ENCODE measurements around the gene TTC16. TPM values are rescaled to one million over a fixed set of nuclear protein-coding genes. Genes with fewer than 3 reads are reported as not detected.

The TTC16 gene, protein sequence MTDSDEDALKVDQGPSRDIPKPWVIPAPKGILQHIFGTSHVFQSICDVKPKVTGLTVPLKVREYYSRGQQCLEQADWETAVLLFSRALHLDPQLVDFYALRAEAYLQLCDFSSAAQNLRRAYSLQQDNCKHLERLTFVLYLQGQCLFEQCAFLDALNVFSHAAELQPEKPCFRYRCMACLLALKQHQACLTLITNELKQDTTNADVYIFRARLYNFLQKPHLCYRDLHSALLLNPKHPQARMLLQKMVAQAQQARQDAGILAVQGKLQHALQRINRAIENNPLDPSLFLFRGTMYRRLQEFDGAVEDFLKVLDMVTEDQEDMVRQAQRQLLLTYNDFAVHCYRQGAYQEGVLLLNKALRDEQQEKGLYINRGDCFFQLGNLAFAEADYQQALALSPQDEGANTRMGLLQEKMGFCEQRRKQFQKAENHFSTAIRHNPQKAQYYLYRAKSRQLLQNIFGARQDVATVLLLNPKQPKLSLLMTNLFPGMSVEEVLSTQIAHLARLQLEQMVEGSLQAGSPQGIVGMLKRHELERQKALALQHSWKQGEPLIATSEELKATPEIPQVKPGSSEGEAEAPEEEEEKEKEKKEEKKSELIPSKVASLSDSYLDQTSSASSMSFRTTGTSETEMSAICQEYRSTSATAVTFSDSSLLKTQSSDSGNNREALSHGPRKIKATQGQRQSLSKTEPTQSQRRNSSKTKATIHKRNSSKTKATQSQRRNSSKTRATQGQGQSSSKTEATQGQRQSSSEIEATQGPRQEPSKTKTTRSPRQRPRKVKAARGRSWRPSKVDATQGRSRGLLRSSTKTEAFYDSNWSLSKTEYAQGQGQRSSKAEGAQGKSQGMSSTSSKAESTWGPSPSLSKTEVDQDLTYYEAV
- 0.04 TPM for polyA plus RNA-seq (2013, experiment 1 of 2; ENCODE audit: insufficient read length)
- not detected for polyA plus RNA-seq (2013, experiment 2 of 2; ENCODE audit: insufficient read length)

DNA sequence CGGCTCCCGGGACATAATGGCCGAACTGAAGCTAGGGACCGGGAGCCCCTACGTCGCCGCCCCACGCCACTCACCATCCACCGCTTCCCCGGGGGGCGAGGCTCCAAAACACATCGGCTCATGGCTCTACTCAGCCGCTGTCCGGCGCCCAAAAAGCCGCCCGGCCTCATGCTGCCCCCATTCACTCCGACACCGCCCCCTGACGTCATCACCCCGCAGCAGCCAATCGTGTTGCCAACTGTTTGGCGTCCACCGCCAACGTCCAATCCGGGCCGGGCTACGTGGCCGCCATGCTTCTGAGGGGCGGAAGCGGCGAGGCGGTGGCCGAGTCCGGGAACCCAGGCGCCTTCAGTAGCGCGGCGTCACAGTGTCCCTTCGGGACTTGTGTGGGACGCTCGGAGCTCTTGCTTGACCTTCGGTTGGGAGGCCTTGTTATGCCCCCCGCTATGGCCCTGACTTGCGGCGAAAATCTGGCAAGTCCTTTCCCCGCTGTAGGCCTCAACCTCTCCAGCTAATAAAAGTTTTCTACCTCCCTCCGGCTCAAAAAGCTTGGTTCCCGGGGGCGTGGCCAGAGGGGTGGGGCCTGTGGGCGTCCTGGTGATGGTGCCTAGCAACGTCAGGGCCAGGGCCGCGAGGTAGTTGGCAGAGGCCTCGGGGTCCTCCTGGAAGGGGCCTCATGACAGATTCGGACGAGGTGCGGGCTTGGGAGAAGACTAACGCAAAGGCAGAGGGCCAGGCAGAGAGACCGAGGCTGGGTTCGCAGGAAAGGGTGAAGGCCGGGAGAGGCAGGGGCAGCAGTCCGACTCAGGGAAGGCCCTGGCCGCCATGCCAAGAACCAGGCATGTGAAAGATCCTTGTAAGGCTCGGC, at the start of gene TTC16, which contains the start of gene PTRH1:
TTC16 (plus strand) TSS at position 610 of the 868 bp plus-strand sequence; CDS start at position 677, 67 bp downstream.
PTRH1 (minus strand) TSS at position 194 of the 868 bp plus-strand sequence; CDS start at position 170, 24 bp downstream.
- DNase-seq: peak; percentile 96

DNA sequence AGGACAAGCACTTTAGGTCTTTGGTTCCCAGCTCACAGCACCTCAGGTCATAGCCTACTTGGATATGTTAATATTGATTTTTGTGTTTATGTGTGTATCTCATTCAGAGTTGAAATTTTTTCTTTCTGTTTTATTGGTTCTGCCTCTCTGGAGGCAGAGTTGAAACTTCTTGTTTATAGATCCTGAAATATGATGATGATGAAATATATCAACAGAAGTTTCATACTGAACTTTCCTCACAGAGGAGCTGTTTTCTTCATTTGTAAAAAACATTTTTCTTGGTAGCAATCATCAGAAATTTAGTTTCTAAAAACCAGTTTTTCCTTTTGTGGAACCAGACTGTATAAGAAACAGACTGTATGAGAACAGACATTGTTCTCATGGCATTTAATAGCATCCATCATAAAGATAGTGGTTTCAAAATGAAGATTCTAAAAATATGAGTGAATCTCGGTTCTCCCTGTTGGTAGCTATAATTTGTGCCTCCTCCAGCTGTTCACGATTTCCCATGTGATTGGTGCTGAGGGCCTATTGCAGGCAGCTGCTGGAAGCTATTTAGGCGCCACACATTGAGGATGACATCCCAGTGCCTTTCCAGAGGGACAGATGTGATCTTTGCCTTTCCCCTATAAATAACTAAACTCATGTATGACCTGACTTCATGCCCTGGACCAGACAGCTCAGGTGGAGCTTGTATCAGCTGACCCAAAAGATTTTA, 48.6 kb upstream of the TTC16 start:
- no peak for DNase-seq

DNA sequence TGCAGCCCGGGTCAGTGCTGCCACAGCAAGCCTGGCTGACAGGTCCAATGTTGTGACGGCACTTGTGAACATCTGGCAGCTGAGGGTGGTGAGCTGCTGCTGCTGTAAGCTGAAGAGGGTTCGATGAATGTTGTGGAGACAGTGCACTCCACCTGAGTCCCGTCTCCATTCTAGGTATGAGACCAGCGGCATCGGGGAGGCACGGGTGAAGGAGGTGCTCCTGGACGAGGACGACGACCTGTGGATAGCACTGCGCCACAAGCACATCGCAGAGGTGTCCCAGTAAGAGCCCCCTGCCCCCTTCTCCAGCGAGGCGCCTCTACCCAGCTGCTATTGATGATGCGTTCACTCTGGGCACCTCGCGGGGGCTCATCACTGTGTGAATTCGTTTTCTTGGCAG, 48.0 kb upstream of the TTC16 start:
- DNase-seq: no peak

DNA sequence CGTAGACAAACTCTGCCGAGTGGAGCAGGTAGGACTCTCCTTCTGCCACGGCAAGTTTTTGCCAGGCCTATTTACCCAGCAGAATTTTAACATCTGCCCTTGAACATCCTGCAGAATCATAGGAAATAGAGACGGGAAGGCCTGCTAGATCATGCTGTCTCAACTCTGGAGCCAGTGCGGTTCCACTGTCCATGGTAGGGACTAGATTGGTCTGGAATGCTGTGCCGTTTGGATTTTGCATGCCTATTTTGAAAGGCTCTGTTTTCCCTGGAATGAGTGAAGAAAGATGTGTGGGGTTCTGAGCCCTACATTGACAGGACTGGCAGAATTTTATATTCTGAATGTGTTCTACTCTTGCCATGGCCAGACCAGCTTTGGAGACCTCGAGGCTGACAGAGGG, 42.6 kb upstream of the TTC16 start:
- no peak for DNase-seq

DNA sequence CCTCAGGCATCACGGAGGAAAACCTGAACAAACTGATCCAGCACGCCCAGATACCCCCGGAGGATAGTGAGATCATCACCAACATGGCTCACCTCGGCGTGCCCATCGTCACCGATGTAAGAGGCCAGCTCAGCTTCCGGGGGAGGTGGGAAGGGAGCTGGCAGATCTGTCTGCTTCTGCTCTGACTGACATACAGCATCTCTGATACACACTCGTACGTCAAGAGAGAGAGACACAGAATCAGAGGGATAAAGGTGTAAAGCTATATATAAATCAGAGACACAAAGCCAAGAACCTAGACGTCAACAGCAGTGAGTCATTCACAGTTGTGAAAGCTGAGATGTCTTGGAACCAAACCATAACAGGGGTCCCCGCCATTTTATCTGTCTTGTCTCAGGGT, 39.2 kb upstream of the TTC16 start:
- DNase-seq: no peak

DNA sequence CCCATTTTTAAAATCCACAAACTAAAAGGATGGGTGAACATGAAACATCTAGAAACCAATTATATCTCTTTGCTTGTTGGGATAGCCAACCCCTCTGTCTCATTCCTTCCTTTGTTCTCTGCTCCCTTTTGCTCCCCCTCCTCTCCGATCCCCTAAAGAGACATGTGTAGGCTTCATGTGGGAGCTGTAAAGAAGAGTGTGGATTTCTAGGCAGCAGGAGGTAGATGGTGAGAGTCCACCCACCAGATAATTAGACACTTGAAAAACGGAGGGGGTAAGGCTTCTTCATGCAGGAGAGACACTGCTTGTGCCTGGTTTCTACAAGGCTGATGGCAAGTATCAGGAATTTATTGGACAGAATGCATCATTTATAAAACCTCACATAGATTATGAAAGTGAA, 36.4 kb upstream of the TTC16 start:
- no peak for DNase-seq

- DNase-seq: no peak
These were observed 35.7 kb upstream of the TTC16 start for GRCh38 chr9:127680226-127680625.

DNA sequence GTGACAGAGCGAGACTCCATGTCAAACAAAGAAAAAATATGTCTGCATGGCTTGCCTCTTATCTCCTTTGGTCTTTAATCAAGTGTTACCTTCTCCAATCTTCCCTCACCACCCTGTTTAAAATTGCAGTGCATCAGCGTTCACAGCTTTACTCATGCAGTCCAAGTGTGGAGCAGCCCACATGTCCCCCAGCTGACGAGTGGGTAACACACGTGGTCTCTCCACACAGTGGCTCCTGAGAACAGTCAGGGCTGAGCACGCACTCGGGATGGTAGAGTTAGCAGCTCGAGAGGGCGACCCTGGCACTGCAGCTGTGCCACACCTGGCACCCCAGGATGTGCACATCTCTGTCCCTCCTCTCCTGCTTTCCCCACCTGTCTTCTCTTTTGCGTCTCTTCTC, 35.0 kb upstream of the TTC16 start:
- no peak for DNase-seq

- DNase-seq: no peak
These were observed 33.3 kb upstream of the TTC16 start for GRCh38 chr9:127682351-127683136.

DNA sequence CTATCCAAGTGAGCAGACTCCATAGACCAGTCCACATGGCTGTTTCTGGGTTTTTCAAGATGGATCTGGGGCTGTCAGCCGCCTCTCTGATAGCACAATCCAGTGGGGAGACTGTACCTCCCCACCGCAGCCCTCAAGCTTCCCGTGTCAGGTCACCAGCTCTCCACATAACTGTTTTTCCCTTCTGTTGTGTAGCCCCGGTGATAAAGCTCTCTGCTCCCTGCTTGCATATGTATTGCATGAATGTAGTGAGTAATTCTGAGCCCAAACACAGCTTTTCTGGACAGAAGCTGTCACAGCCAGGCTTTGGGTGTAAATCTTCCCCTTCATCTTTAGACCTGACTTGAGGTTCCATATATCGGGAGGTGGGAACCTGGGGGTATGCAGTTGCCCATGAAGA, 32.2 kb upstream of the TTC16 start:
- DNase-seq: peak; percentile 52

DNA sequence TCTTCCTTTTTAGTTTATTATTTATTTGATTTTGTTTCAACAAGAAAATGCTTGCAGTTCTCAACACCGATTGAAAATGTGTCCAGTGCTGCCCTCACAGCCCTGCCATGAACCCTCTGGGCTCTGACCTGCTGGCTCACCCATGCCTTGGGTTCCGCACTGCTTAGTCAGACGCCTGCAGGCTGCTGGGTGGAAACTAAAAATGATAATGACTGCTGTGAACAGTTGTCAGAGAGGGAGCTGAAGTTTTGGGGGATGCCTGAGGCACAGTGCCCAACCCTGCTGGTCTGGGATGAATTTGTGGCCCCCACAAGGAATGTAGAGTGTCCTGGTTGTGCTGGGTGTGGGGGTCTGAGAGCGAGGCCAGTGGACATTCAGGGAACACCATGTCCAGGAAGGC, 31.3 kb upstream of the TTC16 start:
- peak; percentile 55 for DNase-seq

GRCh38 chr9:127686461-127687393, 29.2 kb upstream of the TTC16 start:
- no peak for DNase-seq

DNA sequence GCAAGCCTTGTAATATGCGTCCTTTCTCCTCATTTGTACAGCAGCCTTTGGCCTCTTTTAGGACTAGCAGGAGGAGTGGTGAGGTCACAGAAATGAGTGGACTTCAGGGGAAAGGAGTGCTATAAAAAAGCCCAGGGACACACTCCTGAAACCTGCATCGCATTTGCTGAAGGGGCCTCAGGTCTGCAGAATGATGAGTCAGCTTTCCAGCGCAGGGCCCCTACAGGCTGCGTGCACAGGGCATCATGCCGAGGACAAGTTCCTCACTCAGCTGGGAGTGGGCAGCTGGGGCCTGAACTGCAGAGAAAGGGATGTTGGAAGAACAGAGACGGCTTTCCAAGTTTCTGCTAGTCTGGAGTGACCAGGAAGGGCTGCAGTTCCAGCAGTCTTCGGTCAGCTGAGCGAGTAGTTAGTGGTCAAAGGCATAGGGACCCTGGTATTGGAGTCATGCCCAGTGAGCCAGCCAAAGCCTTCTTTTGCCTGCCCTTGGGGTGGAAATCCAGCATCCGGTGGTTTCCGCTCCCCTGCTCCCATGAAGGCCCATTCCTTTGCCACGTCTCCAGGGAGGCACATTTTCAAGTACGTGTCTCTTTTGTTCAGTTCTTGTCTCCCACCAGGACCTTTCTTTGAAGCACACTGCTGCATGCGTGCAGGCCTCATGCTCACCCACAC, 26.4 kb upstream of the TTC16 start:
- DNase-seq: no peak

DNA sequence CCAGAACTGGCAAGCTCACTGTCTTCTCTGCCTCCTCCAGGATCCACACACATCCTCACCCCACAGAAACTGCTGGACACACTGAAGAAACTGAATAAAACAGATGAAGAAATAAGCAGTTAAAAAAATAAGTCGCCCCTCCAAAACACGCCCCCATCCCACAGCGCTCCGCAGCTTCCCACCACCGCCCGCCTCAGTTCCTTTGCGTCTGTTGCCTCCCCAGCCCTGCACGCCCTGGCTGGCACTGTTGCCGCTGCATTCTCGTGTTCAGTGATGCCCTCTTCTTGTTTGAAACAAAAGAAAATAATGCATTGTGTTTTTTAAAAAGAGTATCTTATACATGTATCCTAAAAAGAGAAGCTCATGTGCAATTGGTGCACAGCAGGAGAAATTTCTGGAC, 25.1 kb upstream of the TTC16 start:
- DNase-seq: no peak

DNA sequence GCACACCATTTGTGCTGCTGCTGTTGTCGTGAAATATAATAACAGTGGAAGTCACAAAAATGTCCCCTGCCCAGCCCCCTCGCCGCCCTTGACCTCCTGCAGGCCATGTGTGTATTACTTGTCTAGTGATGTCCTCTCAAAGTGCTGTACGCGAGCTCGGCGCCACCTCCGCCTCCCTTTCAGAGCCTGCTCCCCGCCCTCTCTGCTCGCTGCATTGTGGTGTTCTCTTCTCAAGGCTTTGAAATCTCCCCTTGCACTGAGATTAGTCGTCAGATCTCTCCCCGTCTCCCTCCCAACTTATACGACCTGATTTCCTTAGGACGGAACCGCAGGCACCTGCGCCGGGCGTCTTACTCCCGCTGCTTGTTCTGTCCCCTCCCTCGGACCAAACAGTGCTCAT, 23.8 kb upstream of the TTC16 start:
- no peak for DNase-seq

- no peak for DNase-seq
These were observed 22.7 kb upstream of the TTC16 start for GRCh38 chr9:127693143-127693542.

GRCh38 chr9:127693697-127694096, 22.2 kb upstream of the TTC16 start:
- no peak for DNase-seq

GRCh38 chr9:127694890-127695720, 20.8 kb upstream of the TTC16 start:
- DNase-seq: peak; percentile 50

Measured in fibroblast of skin of scalp (primary cell).